ENCODE data around the gene KRTAP6-3.

DNA sequence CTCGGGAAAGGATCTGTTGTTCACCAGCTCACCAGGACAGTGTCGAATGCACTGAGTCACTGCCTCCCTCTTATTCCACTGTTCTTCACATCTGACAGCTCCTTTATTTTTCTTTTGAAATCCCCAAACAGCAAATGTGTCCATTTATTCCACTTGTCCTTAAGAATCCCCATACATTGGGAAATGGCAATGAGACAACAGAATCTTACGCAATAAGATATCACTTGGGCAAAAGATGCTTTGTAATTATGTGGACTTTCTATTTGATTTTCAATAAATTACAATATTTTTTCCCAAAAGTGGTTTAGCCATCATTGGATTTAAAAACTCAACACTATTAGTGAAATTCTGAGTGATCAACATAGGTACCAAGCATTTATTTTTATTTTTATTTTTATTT lies 46.4 kb downstream of the KRTAP6-3 start:
- TF ChIP-seq, protein P1, sequence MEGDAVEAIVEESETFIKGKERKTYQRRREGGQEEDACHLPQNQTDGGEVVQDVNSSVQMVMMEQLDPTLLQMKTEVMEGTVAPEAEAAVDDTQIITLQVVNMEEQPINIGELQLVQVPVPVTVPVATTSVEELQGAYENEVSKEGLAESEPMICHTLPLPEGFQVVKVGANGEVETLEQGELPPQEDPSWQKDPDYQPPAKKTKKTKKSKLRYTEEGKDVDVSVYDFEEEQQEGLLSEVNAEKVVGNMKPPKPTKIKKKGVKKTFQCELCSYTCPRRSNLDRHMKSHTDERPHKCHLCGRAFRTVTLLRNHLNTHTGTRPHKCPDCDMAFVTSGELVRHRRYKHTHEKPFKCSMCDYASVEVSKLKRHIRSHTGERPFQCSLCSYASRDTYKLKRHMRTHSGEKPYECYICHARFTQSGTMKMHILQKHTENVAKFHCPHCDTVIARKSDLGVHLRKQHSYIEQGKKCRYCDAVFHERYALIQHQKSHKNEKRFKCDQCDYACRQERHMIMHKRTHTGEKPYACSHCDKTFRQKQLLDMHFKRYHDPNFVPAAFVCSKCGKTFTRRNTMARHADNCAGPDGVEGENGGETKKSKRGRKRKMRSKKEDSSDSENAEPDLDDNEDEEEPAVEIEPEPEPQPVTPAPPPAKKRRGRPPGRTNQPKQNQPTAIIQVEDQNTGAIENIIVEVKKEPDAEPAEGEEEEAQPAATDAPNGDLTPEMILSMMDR (IDR thresholded peaks at IDR 0.05), result no peak
- TF ChIP-seq POLR2AphosphoS5 (IDR thresholded peaks at IDR 0.05; ENCODE audit: low read depth, low read length) (no peak), TCF7L2 (IDR thresholded peaks at IDR 0.05; ENCODE audit: low read depth, low read length) (no peak), SIN3A (IDR thresholded peaks at IDR 0.05; ENCODE audit: borderline replicate concordance, insufficient read depth, low read depth, low read length) (no peak)
- TF ChIP-seq, protein P2, sequence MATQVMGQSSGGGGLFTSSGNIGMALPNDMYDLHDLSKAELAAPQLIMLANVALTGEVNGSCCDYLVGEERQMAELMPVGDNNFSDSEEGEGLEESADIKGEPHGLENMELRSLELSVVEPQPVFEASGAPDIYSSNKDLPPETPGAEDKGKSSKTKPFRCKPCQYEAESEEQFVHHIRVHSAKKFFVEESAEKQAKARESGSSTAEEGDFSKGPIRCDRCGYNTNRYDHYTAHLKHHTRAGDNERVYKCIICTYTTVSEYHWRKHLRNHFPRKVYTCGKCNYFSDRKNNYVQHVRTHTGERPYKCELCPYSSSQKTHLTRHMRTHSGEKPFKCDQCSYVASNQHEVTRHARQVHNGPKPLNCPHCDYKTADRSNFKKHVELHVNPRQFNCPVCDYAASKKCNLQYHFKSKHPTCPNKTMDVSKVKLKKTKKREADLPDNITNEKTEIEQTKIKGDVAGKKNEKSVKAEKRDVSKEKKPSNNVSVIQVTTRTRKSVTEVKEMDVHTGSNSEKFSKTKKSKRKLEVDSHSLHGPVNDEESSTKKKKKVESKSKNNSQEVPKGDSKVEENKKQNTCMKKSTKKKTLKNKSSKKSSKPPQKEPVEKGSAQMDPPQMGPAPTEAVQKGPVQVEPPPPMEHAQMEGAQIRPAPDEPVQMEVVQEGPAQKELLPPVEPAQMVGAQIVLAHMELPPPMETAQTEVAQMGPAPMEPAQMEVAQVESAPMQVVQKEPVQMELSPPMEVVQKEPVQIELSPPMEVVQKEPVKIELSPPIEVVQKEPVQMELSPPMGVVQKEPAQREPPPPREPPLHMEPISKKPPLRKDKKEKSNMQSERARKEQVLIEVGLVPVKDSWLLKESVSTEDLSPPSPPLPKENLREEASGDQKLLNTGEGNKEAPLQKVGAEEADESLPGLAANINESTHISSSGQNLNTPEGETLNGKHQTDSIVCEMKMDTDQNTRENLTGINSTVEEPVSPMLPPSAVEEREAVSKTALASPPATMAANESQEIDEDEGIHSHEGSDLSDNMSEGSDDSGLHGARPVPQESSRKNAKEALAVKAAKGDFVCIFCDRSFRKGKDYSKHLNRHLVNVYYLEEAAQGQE (IDR thresholded peaks at IDR 0.05; ENCODE audit: insufficient read depth in 1 of 2, low read depth in 2 of 2, low read length in 1 of 2), result no peak

All from Panc1 (cell line).